GM21619 (cell line): Measurements from ENCODE around the gene PNLIP.

Experiments used
- ATAC-seq: cut with Tn5 transposase; IDR thresholded peaks from one replicate; pipeline ENCODE4 v1.9.1; 2021; ENCODE audit not compliant: unreplicated experiment

The PNLIP gene

GRCh38 chr10:116614796-116615195 is 69.1 kb downstream of the PNLIP start:
- no peak for ATAC-seq

GRCh38 chr10:116615199-116615776 is 69.6 kb downstream of the PNLIP start:
- ATAC-seq, result no peak
